Cardiac muscle cell (in vitro differentiated cells and primary cell): ENCODE measurements around the gene C1S. TPM values are rescaled to one million over a fixed set of nuclear protein-coding genes. Genes with fewer than 3 reads are reported as not detected.
A peak's percentile ranks its signal among the peaks of the same experiment; 100 is the strongest.

Experiments used
- DNase-seq, 2 donors: peaks; one replicate each; pipeline versions ENCODE4 v3.0.0 to v3.0.0-alpha.2; 2010 to 2017; ENCODE audit warnings: low read depth in 1 of 2, low spot score in 1 of 2
- H3K27ac ChIP-seq: fragments of 200-600 bp; sonication (generic); 2 replicates; pipeline ENCODE4 v1.5.1; 2016
- H3K27me3 ChIP-seq: fragments of 200-600 bp; sonication (generic); 2 replicates; pipeline ENCODE4 v1.6.0; 2016; ENCODE audit warnings: control low read depth
- H3K36me3 ChIP-seq: fragments of 200-600 bp; sonication (generic); 2 replicates; pipeline ENCODE4 v1.5.1; 2016; ENCODE audit warnings: control low read depth
- H3K4me1 ChIP-seq: fragments of 200-600 bp; sonication (generic); 2 replicates; pipeline ENCODE4 v1.8.1; 2017; ENCODE audit warnings: low read depth, mild to moderate bottlenecking, mixed run types
- H3K4me3 ChIP-seq: fragments of 200-600 bp; sonication (generic); 2 replicates; pipeline ENCODE4 v1.5.1; 2016; ENCODE audit warnings: mild to moderate bottlenecking
- H3K9me3 ChIP-seq: fragments of 200-600 bp; sonication (generic); 2 replicates; pipeline ENCODE4 v1.5.1; 2017; ENCODE audit warnings: low read depth, mild to moderate bottlenecking, control low read depth
- CTCF ChIP-seq: IDR thresholded peaks from 2 replicates; pipeline ENCODE4 v1.5.1; 2012; ENCODE audit warnings: low read depth, mild to moderate bottlenecking, low read length
- polyA plus RNA-seq: library from polyadenylated mRNA; unstranded; fragments of >200 nt; fragmentation: Nextera tagmentation; extraction: Ambion mirVana; gene quantifications from 2 replicates; pipeline ENCODE4 v1.2.1, GENCODE V29; 2016
- total RNA-seq: library from RNA; depleted of rRNA; stranded (reverse); fragments of >200 nt; gene quantifications from 2 replicates; pipeline ENCODE4 v1.2.3, GENCODE V29; 2016

The C1S gene
- total and polyA plus RNA-seq, 2 experiments from 2014 or later: 5.0 to 7.3 TPM

DNA sequence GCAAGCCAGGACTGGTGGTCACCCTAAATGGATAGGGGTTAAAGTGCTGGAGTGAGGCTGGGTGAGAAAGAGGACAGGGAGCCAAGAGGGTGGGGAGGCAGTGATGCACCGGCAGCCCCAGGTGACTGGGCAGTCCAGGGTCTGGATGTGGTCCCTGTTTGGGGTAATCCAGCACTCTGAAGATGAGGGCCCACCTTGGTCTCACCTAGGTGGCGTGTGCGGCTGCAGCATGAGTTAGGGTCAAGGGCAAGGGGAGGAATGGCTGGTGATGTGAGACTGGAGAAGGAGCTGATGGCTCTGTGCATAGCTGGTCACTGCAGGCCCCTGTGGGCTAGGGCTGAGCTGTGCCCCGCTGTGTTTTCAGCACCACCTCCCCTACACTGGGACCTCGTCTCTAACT, 50.1 kb downstream of the C1S start:
- H3K36me3 ChIP-seq: no peaks in the 10 kb centered on the region
- no peaks in the 10 kb centered on the region for H3K27me3 ChIP-seq
- no peak for DNase-seq
- H3K4me3 ChIP-seq: no peak overlapping the region
- H3K4me1 ChIP-seq: no peaks in the 10 kb centered on the region
- no peak for TF ChIP-seq CTCF
- H3K9me3 ChIP-seq: no peaks in the 10 kb centered on the region
- no peak overlapping the region for H3K27ac ChIP-seq

DNA sequence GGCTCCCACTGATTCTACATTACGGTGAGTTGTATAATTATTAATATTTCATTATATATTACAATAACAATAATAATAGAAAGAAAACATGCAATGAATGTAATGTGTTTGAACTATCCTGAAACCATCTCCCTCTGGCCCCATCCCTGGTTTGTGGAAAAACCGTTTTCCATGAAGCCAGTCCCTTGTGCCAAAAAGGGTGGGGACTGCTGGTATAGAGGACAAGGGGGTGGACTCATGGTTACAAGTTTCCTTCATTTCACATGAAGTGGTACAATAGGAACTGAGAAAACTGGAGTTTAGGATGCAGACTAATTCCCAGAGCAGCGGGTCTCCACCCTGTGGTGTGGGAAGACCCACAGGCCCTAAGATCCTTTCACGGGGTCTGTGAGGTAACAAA, 51.5 kb downstream of the C1S start:
- no peaks in the 10 kb centered on the region for H3K4me1 ChIP-seq
- no peak overlapping the region for H3K4me3 ChIP-seq
- H3K36me3 ChIP-seq: no peaks in the 10 kb centered on the region
- no peaks in the 10 kb centered on the region for H3K27me3 ChIP-seq
- H3K9me3 ChIP-seq: no peaks in the 10 kb centered on the region
- peak in 1 of 2 donors; percentile 57 for DNase-seq
- TF ChIP-seq CTCF: no peak
- no peak overlapping the region for H3K27ac ChIP-seq

DNA sequence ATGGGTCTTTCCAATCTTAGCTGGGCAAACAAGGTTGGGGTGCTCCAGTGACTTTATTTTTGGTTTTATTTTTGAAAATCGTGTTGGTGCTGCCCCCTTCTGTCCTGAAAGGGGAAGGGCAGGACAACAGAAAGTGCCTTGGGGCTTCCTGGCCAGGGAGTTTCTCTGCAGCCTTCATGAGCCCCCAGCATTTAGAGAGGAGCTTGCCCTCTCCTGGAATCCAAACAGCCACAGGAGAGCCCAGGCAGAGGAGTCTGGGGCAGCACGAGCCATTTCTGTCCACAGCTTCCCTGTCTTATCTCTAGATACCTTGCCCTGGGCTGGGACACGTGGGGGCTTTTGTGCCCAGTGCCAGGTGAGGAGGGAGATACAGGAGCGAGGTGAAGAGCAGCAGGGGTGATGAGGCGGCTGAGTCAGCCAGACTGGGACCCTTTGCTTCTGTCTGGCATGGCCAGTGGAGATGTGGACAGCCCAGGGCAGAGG, 52.9 kb downstream of the C1S start:
- no peak overlapping the region for H3K4me3 ChIP-seq
- no peaks in the 10 kb centered on the region for H3K4me1 ChIP-seq
- no peaks in the 10 kb centered on the region for H3K9me3 ChIP-seq
- TF ChIP-seq CTCF: peak; percentile 76
- H3K27me3 ChIP-seq: no peaks in the 10 kb centered on the region
- H3K36me3 ChIP-seq: no peaks in the 10 kb centered on the region
- peak; percentile 40 to 69 for DNase-seq
- no peak overlapping the region for H3K27ac ChIP-seq

GRCh38 chr12:7114008-7114407, 53.5 kb downstream of the C1S start:
- Histone ChIP-seq H3K27me3 (no peaks in the 10 kb centered on the region), H3K9me3 (no peaks in the 10 kb centered on the region), H3K36me3 (no peaks in the 10 kb centered on the region), H3K4me1 (no peaks in the 10 kb centered on the region), H3K27ac (no peak overlapping the region), H3K4me3 (no peak overlapping the region)
- no peak for TF ChIP-seq CTCF
- DNase-seq: no peak

- TF ChIP-seq CTCF: no peak
- no peak for DNase-seq
- Histone ChIP-seq H3K4me3 (no peak overlapping the region), H3K36me3 (no peaks in the 10 kb centered on the region), H3K9me3 (no peaks in the 10 kb centered on the region), H3K27me3 (no peaks in the 10 kb centered on the region), H3K4me1 (no peaks in the 10 kb centered on the region), H3K27ac (no peak overlapping the region)
Observed at GRCh38 chr12:7114851-7115250, 54.3 kb downstream of the C1S start.

DNA sequence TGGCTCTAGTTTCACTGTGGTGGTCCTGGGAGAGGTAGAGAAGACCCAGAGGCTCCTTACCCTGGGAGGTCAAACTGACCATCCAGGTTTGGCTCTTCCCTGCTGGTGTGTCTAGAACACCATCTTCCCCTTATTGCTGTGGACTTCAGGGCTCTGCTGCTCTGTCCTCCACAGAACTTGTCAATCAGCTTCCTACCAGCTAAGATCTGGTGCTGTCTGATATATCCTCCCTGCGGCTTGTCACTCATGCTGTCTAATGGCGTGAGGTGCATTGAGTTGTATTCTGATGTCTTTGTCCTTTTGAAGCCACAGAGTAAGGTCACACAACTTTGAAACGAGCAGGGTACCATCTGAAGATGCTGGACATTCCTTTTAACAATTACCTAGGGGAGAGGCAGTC, 55.7 kb downstream of the C1S start:
- TF ChIP-seq CTCF: no peak
- Histone ChIP-seq H3K4me3 (no peak overlapping the region), H3K36me3 (no peaks in the 10 kb centered on the region), H3K4me1 (no peaks in the 10 kb centered on the region), H3K9me3 (no peaks in the 10 kb centered on the region), H3K27me3 (no peaks in the 10 kb centered on the region), H3K27ac (no peak overlapping the region)
- DNase-seq: no peak
